GM18868 (cell line): ENCODE results near the gene ALK.
"Not testable (repeated sequence)": the region's sequence is repeated elsewhere in the genome, so short reads cannot be mapped to it uniquely, and the experiment has no call there.

ENCODE experiments used
- ATAC-seq: cut with Tn5 transposase; IDR thresholded peaks from one replicate; pipeline ENCODE4 v1.9.1; 2021; ENCODE audit warnings: mild to moderate bottlenecking, moderate library complexity; ENCODE audit not compliant: unreplicated experiment

The ALK gene

DNA sequence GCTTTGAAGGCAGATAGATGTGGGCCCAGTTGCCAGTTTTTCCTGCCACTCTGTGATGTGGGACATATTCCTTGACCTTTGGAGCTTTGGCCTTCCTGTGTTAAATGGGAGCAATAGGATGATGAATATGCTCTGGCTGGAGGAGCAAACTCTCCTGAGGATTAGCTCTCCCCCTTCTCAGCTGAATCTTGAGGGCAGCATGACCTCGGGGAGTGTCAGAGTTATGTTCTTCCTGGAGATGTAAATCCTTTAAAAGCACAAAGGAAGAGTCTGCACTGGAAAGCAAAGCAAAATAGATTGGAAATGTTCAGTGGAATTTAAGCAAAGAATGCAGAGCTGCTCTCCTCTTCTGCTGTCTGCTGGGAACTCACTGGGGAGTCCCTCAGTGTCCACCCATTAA lies 160.1 kb downstream of the ALK start:
- ATAC-seq, result no peak

- ATAC-seq, result no peak
Observed at GRCh38 chr2:29760008-29760407, 161.4 kb downstream of the ALK start.

DNA sequence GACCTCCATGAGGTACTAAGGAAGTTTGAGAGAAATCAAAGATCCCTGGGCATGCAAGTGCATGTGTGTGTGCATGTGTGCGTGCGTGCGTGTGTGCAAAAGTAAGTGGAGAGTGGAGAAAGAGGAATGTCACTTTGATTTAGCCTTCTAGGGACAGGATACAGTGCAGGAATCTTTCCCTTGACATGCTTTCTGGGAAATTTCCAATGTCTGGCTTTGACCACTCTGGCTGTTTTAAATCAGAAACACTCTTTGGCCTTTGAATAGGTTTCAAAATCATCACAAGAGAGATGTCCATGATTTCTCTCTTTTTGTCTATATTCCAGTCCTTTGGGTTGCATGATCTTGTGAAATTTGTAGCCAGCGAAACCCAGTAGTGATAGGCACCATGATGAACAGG lies 162.0 kb downstream of the ALK start:
- ATAC-seq, result no peak

- ATAC-seq, result no peak
Observed at GRCh38 chr2:29755829-29756228, 165.6 kb downstream of the ALK start.

DNA sequence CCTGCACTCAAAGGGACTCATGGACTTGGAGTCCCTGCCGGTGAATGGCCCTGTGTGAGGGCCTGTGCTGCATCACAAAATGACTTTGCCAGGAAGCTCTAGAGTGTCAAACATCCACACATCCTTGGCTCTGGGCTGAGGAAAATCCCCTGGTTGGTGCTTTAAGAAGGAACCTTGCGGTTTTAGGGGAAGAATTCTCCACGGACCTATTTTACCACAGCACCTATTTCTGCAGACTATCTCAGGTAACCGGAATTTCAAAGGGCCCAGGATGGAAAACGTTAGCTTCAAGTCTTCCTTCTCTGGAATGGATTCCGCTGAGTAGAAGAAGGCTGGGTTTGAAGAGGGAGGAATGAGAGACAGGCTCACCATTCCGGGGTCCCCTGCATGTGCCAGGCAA lies 166.2 kb downstream of the ALK start:
- no peak for ATAC-seq

- ATAC-seq, result no peak
Observed at GRCh38 chr2:29753671-29754444, 167.5 kb downstream of the ALK start.

GRCh38 chr2:29751390-29751789 lies 170.0 kb downstream of the ALK start:
- ATAC-seq, result no peak

DNA sequence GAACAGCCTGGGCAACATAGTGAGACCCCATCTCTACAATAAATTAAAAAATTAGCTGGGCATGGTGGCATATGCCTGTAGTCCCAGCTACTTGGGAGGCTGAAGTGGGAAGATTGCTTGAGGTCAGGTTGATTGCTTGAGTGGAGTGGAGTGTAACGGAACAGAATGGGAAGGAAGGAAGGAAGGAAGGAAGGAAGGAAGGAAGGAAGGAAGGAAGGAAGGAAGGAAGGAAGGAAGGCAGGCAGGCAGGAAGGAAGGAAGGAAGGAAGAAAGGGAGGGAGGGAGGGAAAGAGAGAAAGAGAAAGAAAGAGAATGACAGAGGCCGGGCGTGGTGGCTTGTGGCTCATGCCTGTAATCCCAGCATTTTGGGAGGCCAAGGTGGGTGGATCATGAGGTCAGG lies 170.9 kb downstream of the ALK start:
- ATAC-seq, result not testable (repeated sequence)

DNA sequence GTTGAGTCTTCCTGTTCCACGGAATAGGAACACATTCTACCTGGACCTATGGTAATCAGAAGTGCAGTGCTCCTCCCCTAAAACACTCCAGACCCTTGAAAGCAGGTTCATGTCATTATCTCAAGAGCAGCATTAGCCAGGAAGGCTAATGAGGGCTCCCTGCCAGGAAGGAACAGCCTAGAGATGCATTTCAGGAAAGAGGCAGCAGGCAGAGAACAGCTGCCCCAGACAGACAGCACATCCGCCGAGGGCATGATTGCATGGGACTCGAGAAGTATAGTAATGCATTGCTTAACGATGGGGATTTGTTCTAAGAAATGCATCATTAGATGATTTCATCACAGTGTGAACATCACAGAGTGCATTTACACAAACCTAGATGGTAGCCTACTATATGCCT lies 171.5 kb downstream of the ALK start:
- ATAC-seq, result no peak

GRCh38 chr2:29749041-29749440 lies 172.3 kb downstream of the ALK start:
- no peak for ATAC-seq

- ATAC-seq, result no peak
Observed at GRCh38 chr2:29747786-29748470, 173.5 kb downstream of the ALK start.

DNA sequence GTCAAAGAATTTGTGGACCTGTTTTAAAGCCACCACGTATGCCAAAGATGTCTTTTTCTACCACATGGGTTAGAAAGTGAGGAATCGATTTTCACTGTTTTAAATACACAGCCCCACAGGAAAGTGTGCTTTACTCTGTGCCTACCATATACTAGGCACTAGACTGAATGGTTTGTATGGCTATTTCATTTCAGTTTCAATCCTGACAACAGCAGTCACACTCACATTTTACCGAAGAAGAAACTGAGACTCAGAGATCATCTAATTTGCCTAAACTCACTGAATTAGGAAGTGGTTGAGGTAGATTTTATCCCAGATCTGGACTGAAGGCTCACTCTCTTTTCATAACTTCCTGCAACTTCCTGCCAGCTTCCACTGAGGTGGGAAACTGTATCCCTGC lies 176.4 kb downstream of the ALK start:
- ATAC-seq, result peak; percentile 60

GRCh38 chr2:29743516-29743915 lies 177.9 kb downstream of the ALK start:
- ATAC-seq, result no peak

DNA sequence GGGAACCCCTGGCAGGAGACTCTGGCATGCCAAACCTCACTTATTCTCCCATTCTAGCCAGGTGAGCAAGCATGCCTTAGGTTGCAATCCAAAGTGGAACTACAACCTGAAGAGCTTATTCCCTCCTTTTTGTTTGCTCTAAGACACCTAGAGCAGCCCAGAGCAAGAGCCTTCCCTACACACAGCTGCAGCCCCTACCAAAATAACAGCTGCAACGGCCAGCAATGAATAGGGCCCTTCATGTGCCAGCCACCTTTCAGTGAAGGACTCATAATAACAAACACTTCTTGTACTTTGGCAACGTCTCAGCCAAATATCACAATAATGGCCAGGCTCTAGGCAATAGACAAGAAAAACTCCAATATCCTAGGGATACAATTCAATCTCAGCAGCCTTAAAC lies 178.7 kb downstream of the ALK start:
- no peak for ATAC-seq

DNA sequence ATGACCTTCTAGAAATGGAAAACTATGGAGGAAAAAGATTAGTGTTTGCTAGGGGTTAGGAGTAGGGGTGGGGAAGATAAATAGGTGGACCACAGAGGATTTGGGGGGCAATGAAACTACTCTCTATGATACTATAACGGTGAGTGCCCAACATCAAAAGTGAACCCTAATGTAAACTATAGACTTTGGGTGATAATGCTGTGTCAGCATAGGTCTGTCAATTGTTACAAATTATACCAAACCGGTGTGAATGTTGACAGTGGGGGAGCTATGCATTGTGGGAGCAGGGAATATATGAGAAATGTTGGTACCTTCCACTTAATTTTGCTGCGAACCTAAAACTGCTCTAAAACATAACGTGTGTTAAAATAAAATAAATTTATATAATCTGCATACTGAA lies 180.3 kb downstream of the ALK start:
- no peak for ATAC-seq

GRCh38 chr2:29733965-29734364 lies 187.4 kb downstream of the ALK start:
- no peak for ATAC-seq

DNA sequence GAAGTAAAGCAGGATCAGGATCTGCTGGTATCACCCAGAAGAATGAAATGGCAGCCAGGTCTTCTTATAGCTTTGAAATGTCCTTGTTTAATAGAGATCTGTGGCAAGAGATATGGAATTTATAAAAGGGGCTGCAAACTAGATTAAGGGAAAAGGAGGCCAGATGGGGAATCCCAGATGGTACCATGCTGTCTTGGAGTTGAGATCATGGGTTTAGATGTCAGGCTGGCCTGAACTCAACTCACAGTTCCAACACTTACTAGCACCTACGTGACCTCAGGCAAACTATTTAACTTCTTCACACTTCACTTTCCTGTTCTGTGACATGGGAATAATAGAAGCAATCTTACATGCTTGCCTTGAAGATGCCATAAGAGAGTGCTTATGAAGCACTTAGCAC lies 188.2 kb downstream of the ALK start:
- no peak for ATAC-seq

GRCh38 chr2:29731948-29732347 lies 189.4 kb downstream of the ALK start:
- ATAC-seq, result no peak

DNA sequence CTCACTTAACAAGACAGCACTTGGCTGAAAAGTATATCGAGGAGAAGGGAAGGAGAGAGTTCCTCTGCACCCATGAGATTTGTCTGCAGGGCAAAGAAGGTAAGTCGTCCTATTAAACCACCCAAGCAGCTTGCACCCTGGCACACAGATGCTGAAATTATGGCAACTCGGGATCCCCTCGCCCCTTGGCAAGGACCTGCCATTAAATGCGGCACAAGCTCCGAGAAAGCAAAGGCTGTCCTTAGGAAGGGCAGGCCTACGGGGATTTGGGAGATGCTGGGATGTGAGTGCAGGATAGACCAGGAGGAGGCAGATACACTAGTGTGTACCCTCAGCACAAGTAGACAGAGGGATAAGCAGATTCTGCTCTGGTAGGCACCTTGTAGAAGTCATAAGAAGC lies 191.5 kb downstream of the ALK start:
- no peak for ATAC-seq

GRCh38 chr2:29729401-29729800 lies 192.0 kb downstream of the ALK start:
- ATAC-seq, result no peak

GRCh38 chr2:29726976-29727375 lies 194.4 kb downstream of the ALK start:
- ATAC-seq, result no peak

DNA sequence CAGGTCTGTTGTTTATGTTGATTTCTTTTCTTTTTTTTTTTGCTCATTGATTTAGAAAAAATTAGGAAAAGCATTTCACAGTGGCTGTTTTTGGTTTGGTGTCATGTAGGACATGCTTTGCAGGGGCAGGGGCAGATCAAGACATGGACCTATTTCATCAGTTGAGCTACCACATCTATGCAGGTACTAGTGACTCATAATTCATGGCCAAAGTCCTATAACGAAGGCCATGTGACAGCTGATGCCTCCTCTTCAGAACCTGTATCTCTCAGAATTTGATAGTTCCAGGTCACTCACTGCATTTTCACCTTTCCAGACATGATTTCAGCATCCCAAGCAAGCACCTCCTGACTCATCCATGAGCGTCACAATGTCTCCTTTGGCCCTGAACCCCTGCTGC lies 195.8 kb downstream of the ALK start:
- no peak for ATAC-seq

DNA sequence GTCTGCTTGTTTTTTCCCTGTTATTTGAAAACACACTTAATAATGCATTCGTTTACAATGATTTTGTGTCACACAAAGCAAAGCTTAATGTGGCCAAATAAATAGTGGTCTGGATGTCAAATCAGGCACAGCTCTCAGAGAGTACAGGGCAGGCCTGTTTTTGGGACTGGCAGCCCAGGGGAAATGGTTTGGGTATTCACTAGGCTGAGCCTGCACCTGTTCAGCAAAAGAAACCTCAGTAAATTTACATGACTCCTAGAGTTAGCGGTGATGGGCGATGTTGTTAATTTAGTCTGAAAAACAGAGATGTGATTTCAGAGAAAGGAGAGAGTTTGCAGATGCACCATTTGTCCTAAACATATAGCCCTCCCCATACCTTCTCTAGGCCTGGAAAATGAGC lies 197.1 kb downstream of the ALK start:
- ATAC-seq, result no peak
